ENCODE data around the gene CENPVL3.
"Not testable (repeated sequence)": the region's sequence is repeated elsewhere in the genome, so short reads cannot be mapped to it uniquely, and the experiment has no call there.

The CENPVL3 gene

GRCh38 chrX:51618241-51619155, at the start of gene CENPVL3:
CENPVL3 (minus strand) TSS chrX:51618912; CDS start chrX:51618873, 39 bp downstream.
- DNase-seq = not testable (repeated sequence)

- DNase-seq = no peak
Measured at GRCh38 chrX:51665981-51666380, 47.3 kb upstream of the CENPVL3 start.

GRCh38 chrX:51643377-51643776, 24.7 kb upstream of the CENPVL3 start:
- DNase-seq = no peak

DNA sequence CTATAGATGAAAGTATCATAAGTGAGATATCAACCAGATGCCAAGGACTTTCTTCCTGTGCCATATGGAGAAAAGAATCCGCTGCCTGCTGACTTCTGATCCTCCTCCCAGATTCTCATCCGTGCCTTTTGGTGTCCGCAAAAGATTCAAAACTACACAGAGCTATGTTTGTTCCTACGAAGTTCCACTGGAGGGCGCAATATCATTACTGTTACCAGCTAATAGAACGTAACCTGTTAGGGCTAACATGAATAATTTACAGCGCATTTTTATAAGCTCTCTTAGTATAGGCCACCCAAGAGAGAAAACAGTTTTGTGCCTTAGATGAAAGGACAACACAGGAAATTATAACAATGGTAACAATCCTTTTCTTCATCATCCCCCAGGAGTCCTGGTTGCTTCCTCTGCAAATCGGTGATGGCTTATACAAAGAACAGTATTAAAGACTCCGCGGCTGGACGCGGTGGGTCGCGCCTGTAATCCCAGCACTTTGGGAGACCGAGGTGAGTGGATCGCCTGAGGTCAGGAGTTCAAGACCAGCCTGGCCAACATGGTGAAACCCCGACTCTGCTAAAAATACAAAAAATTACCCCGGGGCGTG, 22.8 kb upstream of the CENPVL3 start:
- no peak for DNase-seq

DNA sequence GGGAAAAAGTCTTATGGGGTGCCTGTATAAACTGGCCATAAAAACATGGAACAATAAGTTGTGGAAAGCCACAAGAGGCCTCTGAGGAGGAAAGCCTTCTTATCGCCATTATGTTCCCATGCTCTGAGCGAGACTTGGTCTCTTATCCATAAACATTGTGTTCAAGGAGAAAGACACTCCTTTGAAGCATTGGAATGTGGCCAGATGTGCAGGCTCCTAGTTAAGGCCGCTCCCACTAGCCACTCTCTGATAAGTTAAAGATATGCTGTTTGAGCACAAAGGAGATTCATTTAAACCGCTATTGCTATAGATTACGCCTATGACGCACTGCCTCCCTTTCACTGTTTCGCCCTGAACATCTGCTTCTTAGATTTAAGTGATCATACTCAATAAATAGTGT, 17.8 kb upstream of the CENPVL3 start:
- not testable (repeated sequence) for DNase-seq

- DNase-seq = no peak
Measured at GRCh38 chrX:51614353-51615012, 4.2 kb downstream of the CENPVL3 start.

GRCh38 chrX:51608766-51609165, 9.9 kb downstream of the CENPVL3 start:
- DNase-seq = no peak

GRCh38 chrX:51608126-51608525, 10.6 kb downstream of the CENPVL3 start:
- no peak for DNase-seq

- DNase-seq = no peak
Measured at GRCh38 chrX:51606446-51606845, 12.3 kb downstream of the CENPVL3 start.

DNA sequence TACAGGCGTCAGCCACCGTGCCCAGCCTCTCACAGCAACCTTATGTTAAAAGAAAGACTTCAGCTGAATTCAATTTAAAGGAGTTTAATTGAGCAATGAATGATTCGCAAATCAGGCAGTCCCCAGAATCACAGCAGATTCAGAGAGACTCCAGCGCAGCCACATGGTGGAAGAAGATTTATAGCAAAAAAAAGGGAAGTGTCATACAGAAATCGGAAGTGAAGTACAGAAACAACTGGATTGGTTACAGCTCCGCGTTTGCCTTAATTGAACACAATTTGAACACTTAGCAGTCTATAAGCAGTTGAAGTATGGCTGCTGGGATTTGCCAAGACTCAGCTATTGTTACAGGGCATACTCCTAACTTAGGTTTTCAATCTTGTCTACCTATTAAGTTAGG, 19.8 kb downstream of the CENPVL3 start:
- DNase-seq = no peak

GRCh38 chrX:51571874-51572273, 46.8 kb downstream of the CENPVL3 start:
- DNase-seq = no peak

- no peak for DNase-seq
Measured at GRCh38 chrX:51569561-51569960, 49.2 kb downstream of the CENPVL3 start.

GRCh38 chrX:51568586-51568985, 50.1 kb downstream of the CENPVL3 start:
- DNase-seq = no peak

Data from activated CD8-positive, alpha-beta memory T cell treated with anti-CD3 and anti-CD28 coated beads, Interleukin-2, amount 50 U/mL, for 48 hours (primary cell).